GM04504 (cell line): Measurements from ENCODE around the gene FAM210A.

Experiments
- DNase-seq: peaks from one replicate; pipeline ENCODE4 v3.0.0-alpha.2; 2012; ENCODE audit warnings: low read depth

The FAM210A gene

GRCh38 chr18:13645093-13645492, 81.3 kb downstream of the FAM210A start:
- DNase-seq: no peak

GRCh38 chr18:13643261-13643751, 83.1 kb downstream of the FAM210A start:
- DNase-seq: no peak

- DNase-seq: no peak
These were observed 83.9 kb downstream of the FAM210A start for GRCh38 chr18:13642440-13642827.

GRCh38 chr18:13641551-13642439, 84.6 kb downstream of the FAM210A start:
- DNase-seq: no peak

- DNase-seq: no peak
These were observed 86.0 kb downstream of the FAM210A start for GRCh38 chr18:13640266-13640860.

GRCh38 chr18:13638719-13639595, 87.4 kb downstream of the FAM210A start:
- no peak for DNase-seq

GRCh38 chr18:13635046-13635445, 91.3 kb downstream of the FAM210A start:
- DNase-seq: no peak

- no peak for DNase-seq
These were observed 92.7 kb downstream of the FAM210A start for GRCh38 chr18:13633700-13634099.

GRCh38 chr18:13630716-13631268, 95.6 kb downstream of the FAM210A start:
- DNase-seq: no peak

- DNase-seq: no peak
These were observed 96.3 kb downstream of the FAM210A start for GRCh38 chr18:13629841-13630715.

- DNase-seq: no peak
These were observed 98.1 kb downstream of the FAM210A start for GRCh38 chr18:13628211-13628610.

GRCh38 chr18:13627639-13628038, 98.7 kb downstream of the FAM210A start:
- no peak for DNase-seq

- DNase-seq: no peak
These were observed 99.8 kb downstream of the FAM210A start for GRCh38 chr18:13626544-13626908.

- DNase-seq: no peak
These were observed 100.4 kb downstream of the FAM210A start for GRCh38 chr18:13625843-13626543.

- DNase-seq: no peak
These were observed 101.0 kb downstream of the FAM210A start for GRCh38 chr18:13625355-13625754.

GRCh38 chr18:13624563-13625237, 101.7 kb downstream of the FAM210A start:
- no peak for DNase-seq

GRCh38 chr18:13623871-13624270, 102.5 kb downstream of the FAM210A start:
- DNase-seq: no peak

GRCh38 chr18:13623348-13623747, 103.0 kb downstream of the FAM210A start:
- no peak for DNase-seq

GRCh38 chr18:13622751-13623150, 103.6 kb downstream of the FAM210A start:
- DNase-seq: no peak
